Gastrocnemius medialis (tissue), 4 donors: Measurements from ENCODE around the gene LDLRAD4.

Source experiments
- CTCF ChIP-seq, 5 experiments: fragments of 450-650 bp in 3 of 5; fragments of 200-600 bp in 2 of 5; sonication (generic) in 2 of 5; IDR thresholded peaks in 4 of 5; conservative IDR thresholded peaks in 1 of 5; 1 replicate in 4 of 5; 2 replicates in 1 of 5; pipeline ENCODE4 v1.5.1; 2016 to 2019; ENCODE audit warnings: antibody characterized with exemption in 5 of 5, mild to moderate bottlenecking in 3 of 5, moderate library complexity in 3 of 5
- POLR2A ChIP-seq, 2 donors: fragments of 450-650 bp; IDR thresholded peaks; one replicate each; pipeline ENCODE4 v1.6.1; 2017; ENCODE audit warnings: antibody characterized with exemption in 2 of 2, mild to moderate bottlenecking in 2 of 2, moderate library complexity in 2 of 2

GRCh38 chr18:13566941-13567746, 348.6 kb downstream of the LDLRAD4 start:
- TF ChIP-seq CTCF (IDR thresholded peaks at IDR 0.05 in 4 of 5, conservative IDR thresholded peaks at IDR 0.05 in 1 of 5) (no peak), POLR2A (IDR thresholded peaks at IDR 0.05) (no peak)
